SJSA1 (cell line): ENCODE results near the gene CTNNA3. TPM values are rescaled to one million over a fixed set of nuclear protein-coding genes. Genes with fewer than 3 reads are reported as not detected.

Experiments
- DNase-seq, 2 experiments: peaks; one replicate each; pipeline ENCODE4 v3.0.0-alpha.2; 2015 to 2020; ENCODE audit warnings: low spot score in 2 of 2, low read depth in 1 of 2
- H3K27ac ChIP-seq: fragments of 250-450 bp; sonication (Bioruptor Pico); 2 replicates; pipeline ENCODE4 v1.5.1; 2020; ENCODE audit warnings: mild to moderate bottlenecking, moderate library complexity
- H3K27me3 ChIP-seq: fragments of 250-450 bp; sonication (Bioruptor Pico); replicated peaks from 2 replicates; pipeline ENCODE4 v1.5.1; 2020; ENCODE audit warnings: mild to moderate bottlenecking, moderate library complexity
- H3K36me3 ChIP-seq: fragments of 250-450 bp; sonication (Bioruptor Pico); 2 replicates; pipeline ENCODE4 v1.5.1; 2020; ENCODE audit warnings: mild to moderate bottlenecking
- H3K4me1 ChIP-seq: fragments of 250-450 bp; sonication (Bioruptor Pico); replicated peaks from 2 replicates; pipeline ENCODE4 v1.6.1; 2021; ENCODE audit warnings: mild to moderate bottlenecking
- H3K4me3 ChIP-seq: fragments of 250-450 bp; sonication (Bioruptor Pico); 2 replicates; pipeline ENCODE4 v1.5.1; 2020; ENCODE audit warnings: mild to moderate bottlenecking
- H3K9me3 ChIP-seq: fragments of 250-450 bp; sonication (Bioruptor Pico); replicated peaks from 2 replicates; pipeline ENCODE4 v1.5.1; 2020; ENCODE audit warnings: mild to moderate bottlenecking
- total RNA-seq: library from RNA; depleted of rRNA; stranded (reverse); fragments of >200 nt; shearing (Covaris generic); gene quantifications from 2 replicates; pipeline ENCODE4 v1.2.3, GENCODE V29; 2014

The CTNNA3 gene
- total RNA-seq, 1 experiment from 2014 or later = 0.18 TPM

- no peaks in the 10 kb centered on the region for H3K9me3 ChIP-seq
- H3K27me3 ChIP-seq = no peaks in the 10 kb centered on the region
- H3K4me1 ChIP-seq = no peaks in the 10 kb centered on the region
- no peak overlapping the region for H3K27ac ChIP-seq
- H3K4me3 ChIP-seq = no peak overlapping the region
- no peaks in the 10 kb centered on the region for H3K36me3 ChIP-seq
- DNase-seq = no peak
Measured at GRCh38 chr10:66836771-66837170, 859.2 kb downstream of the CTNNA3 start.

GRCh38 chr10:66836057-66836456, 859.9 kb downstream of the CTNNA3 start:
- H3K27me3 ChIP-seq = no peaks in the 10 kb centered on the region
- no peak for DNase-seq

DNA sequence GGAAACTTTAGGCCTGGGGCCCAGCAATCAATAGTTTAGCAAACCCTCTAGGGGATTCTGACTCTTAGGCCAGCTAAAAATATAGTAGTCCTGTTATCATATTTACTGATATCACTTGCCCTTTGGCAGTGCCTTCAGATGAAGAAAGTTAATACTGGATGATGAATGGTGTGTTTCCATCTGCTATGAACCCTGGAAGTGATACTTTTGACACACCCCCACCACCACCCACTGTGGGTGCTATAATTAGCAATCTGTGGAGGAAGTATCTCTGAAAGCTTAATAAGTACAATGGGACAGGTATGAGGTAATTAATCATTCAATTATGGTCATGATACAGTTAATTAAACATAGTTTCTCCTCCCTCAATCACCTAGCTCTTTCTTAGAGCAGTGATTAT, 860.6 kb downstream of the CTNNA3 start:
- no peaks in the 10 kb centered on the region for H3K36me3 ChIP-seq
- no peak overlapping the region for H3K27ac ChIP-seq
- no peak for DNase-seq
- H3K9me3 ChIP-seq = no peaks in the 10 kb centered on the region
- no peaks in the 10 kb centered on the region for H3K27me3 ChIP-seq
- no peak overlapping the region for H3K4me3 ChIP-seq
- no peaks in the 10 kb centered on the region for H3K4me1 ChIP-seq

More at GRCh38 chr10:66836057-66836456, 859.9 kb downstream of the CTNNA3 start:
- H3K9me3 ChIP-seq = no peaks in the 10 kb centered on the region
- H3K36me3 ChIP-seq = no peaks in the 10 kb centered on the region
- no peak overlapping the region for H3K4me3 ChIP-seq
- H3K4me1 ChIP-seq = no peaks in the 10 kb centered on the region
- H3K27ac ChIP-seq = no peak overlapping the region

GRCh38 chr10:66834802-66835201, 861.2 kb downstream of the CTNNA3 start:
- DNase-seq = no peak
- H3K27me3 ChIP-seq = no peaks in the 10 kb centered on the region
- no peaks in the 10 kb centered on the region for H3K36me3 ChIP-seq
- H3K9me3 ChIP-seq = no peaks in the 10 kb centered on the region
- H3K4me1 ChIP-seq = no peaks in the 10 kb centered on the region
- H3K4me3 ChIP-seq = no peak overlapping the region
- H3K27ac ChIP-seq = no peak overlapping the region

- DNase-seq = no peak
- no peak overlapping the region for H3K27ac ChIP-seq
- no peaks in the 10 kb centered on the region for H3K4me1 ChIP-seq
- no peaks in the 10 kb centered on the region for H3K9me3 ChIP-seq
- H3K27me3 ChIP-seq = no peaks in the 10 kb centered on the region
- no peaks in the 10 kb centered on the region for H3K36me3 ChIP-seq
- no peak overlapping the region for H3K4me3 ChIP-seq
Measured at GRCh38 chr10:66833861-66834260, 862.1 kb downstream of the CTNNA3 start.

GRCh38 chr10:66832781-66833422, 863.1 kb downstream of the CTNNA3 start:
- Histone ChIP-seq H3K27me3 (no peaks in the 10 kb centered on the region), H3K36me3 (no peaks in the 10 kb centered on the region), H3K27ac (no peak overlapping the region), H3K4me3 (no peak overlapping the region), H3K9me3 (no peaks in the 10 kb centered on the region), H3K4me1 (no peaks in the 10 kb centered on the region)
- DNase-seq = no peak

DNA sequence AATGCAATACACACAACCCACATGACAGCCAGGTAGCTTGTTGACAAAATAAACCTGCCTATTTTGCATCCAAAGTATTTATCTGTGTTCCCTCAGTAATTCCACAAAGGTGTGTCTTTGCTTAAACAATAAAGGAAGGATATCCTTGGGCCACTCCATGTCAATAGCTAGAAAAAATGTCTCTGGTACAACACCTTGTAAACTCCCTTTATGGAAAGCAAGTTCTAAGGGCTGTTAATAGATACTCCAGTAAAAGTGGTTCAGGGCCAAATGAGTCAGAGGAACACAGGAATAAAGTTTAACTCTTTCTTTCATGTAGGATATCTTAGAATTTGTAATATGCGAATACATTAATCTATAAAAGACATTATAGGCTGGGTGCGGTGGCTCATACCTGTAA, 867.0 kb downstream of the CTNNA3 start:
- no peaks in the 10 kb centered on the region for H3K9me3 ChIP-seq
- no peak overlapping the region for H3K27ac ChIP-seq
- H3K36me3 ChIP-seq = no peaks in the 10 kb centered on the region
- DNase-seq = no peak
- no peak overlapping the region for H3K4me3 ChIP-seq
- no peaks in the 10 kb centered on the region for H3K4me1 ChIP-seq
- H3K27me3 ChIP-seq = no peaks in the 10 kb centered on the region

DNA sequence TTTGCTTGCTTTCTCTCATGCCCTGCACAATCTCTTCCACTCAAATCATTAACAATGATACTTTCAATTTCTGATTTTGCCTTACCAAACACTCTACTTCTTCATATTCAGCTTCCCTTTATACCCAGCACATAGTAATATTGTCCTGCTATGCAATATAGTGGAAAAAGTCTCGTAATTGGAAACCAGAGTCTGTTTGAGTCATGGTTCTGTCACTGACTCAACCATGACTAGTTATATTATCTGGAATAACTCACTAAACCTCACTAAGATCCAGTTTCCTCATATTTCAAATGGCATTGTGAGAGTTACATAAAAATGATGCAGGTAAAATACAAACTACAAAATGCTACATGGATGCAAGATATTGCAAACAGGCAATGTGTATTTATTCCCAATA, 868.6 kb downstream of the CTNNA3 start:
- H3K36me3 ChIP-seq = no peaks in the 10 kb centered on the region
- no peaks in the 10 kb centered on the region for H3K4me1 ChIP-seq
- H3K27me3 ChIP-seq = no peaks in the 10 kb centered on the region
- H3K4me3 ChIP-seq = no peak overlapping the region
- H3K27ac ChIP-seq = no peak overlapping the region
- no peaks in the 10 kb centered on the region for H3K9me3 ChIP-seq
- DNase-seq = no peak

- Histone ChIP-seq H3K4me3 (no peak overlapping the region), H3K4me1 (no peaks in the 10 kb centered on the region), H3K36me3 (no peaks in the 10 kb centered on the region), H3K27ac (no peak overlapping the region), H3K27me3 (no peaks in the 10 kb centered on the region), H3K9me3 (no peaks in the 10 kb centered on the region)
- no peak for DNase-seq
Measured at GRCh38 chr10:66823301-66823700, 872.7 kb downstream of the CTNNA3 start.

DNA sequence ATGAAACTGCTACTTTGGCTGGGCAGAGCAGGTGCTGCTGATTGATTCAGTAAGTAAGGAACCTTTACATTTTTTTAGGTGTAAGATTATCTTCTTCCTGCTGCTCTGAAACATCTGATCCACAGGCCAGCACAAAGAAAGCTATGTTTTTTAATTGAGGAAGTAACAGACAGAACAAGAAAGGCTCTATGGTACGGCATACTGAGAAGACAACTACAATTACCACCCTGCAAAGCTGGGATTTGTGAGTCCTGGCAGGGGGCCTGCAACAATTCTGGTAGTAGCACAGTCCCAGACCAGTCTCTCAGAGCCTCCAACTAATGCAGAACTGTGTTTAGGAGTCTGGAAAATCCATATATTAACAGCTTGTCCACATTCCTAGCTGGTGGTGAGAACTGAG, 873.2 kb downstream of the CTNNA3 start:
- no peaks in the 10 kb centered on the region for H3K4me1 ChIP-seq
- H3K9me3 ChIP-seq = no peaks in the 10 kb centered on the region
- H3K27me3 ChIP-seq = no peaks in the 10 kb centered on the region
- no peak for DNase-seq
- no peak overlapping the region for H3K27ac ChIP-seq
- H3K36me3 ChIP-seq = no peaks in the 10 kb centered on the region
- H3K4me3 ChIP-seq = no peak overlapping the region

DNA sequence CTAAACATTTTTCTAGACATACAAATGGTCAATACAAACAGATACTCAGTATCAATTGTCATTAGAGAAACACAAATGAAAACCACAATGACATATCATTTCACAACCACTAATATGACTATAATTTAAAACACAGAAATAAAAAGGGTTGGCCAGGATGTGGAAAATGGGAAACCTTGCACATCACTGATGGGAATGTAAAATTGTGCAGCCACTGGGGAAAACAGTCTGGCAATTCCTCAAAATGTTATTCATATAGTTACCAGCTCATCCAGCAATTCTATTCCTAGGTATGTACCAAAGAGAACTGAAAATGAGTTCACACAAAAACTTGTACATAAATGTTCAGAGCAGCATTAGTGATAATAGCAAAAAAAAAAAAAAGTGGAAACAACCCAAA, 876.3 kb downstream of the CTNNA3 start:
- DNase-seq = no peak
- no peaks in the 10 kb centered on the region for H3K27me3 ChIP-seq
- H3K27ac ChIP-seq = no peak overlapping the region
- H3K4me1 ChIP-seq = no peaks in the 10 kb centered on the region
- H3K9me3 ChIP-seq = no peaks in the 10 kb centered on the region
- H3K4me3 ChIP-seq = no peak overlapping the region
- no peaks in the 10 kb centered on the region for H3K36me3 ChIP-seq

GRCh38 chr10:66813122-66813521, 882.9 kb downstream of the CTNNA3 start:
- Histone ChIP-seq H3K4me3 (no peak overlapping the region), H3K27me3 (no peaks in the 10 kb centered on the region), H3K4me1 (no peaks in the 10 kb centered on the region), H3K27ac (no peak overlapping the region), H3K36me3 (no peaks in the 10 kb centered on the region), H3K9me3 (no peaks in the 10 kb centered on the region)
- DNase-seq = no peak

DNA sequence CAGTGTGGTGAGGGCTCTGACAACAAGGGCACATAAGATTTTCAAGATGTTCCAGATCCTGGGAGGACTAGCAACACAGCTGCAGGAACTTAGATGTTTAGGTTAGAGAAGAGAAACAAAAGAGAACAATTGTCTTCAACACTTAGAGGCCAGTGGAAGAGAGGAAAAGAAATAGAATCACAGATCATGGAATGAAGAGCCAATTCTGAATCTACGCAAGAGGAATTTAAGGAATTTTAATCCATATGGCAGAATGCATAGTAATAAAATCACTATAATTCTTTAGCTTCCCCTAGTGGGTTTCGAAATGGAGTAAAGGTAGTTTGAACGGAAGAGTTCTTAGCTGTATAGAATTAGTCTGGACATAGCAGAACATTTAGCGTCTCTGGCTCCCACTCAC, 884.8 kb downstream of the CTNNA3 start:
- Histone ChIP-seq H3K4me1 (no peaks in the 10 kb centered on the region), H3K36me3 (no peaks in the 10 kb centered on the region), H3K27me3 (no peaks in the 10 kb centered on the region), H3K27ac (no peak overlapping the region), H3K4me3 (no peak overlapping the region), H3K9me3 (no peaks in the 10 kb centered on the region)
- no peak for DNase-seq

- Histone ChIP-seq H3K27ac (no peak overlapping the region), H3K4me3 (no peak overlapping the region), H3K9me3 (no peaks in the 10 kb centered on the region), H3K36me3 (no peaks in the 10 kb centered on the region), H3K4me1 (no peaks in the 10 kb centered on the region), H3K27me3 (no peaks in the 10 kb centered on the region)
- DNase-seq = no peak
Measured at GRCh38 chr10:66809402-66809801, 886.6 kb downstream of the CTNNA3 start.

DNA sequence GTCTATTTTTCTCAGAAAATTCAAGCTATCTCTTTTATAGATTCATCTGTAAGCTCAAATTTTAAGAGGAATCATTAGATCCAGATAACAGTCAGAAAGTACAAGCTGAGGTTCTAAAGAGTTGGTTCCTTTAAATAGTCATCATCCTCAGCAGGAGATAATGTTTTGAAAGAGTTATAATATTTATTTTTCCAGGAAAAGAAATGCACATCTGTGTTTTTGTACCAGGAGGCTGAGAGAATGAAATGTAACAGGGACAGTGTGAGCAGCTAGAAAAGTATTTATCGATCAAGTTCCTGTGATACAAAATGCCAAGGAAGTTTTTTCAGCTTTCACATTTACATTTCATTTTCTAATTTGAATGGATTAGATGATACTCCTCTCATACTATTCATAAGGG, 890.4 kb downstream of the CTNNA3 start:
- no peaks in the 10 kb centered on the region for H3K4me1 ChIP-seq
- no peak for DNase-seq
- no peaks in the 10 kb centered on the region for H3K27me3 ChIP-seq
- no peaks in the 10 kb centered on the region for H3K9me3 ChIP-seq
- no peaks in the 10 kb centered on the region for H3K36me3 ChIP-seq
- no peak overlapping the region for H3K27ac ChIP-seq
- H3K4me3 ChIP-seq = no peak overlapping the region
